A204.1 (cell line): ENCODE measurements around the gene ZNF281.

ENCODE experiments used
- FAIRE-seq: peaks from 2 replicates; lab custom pipeline; 2012; peaks lifted over from hg19 to GRCh38; lab: Jason Lieb, UNC

Gene ZNF281, protein sequence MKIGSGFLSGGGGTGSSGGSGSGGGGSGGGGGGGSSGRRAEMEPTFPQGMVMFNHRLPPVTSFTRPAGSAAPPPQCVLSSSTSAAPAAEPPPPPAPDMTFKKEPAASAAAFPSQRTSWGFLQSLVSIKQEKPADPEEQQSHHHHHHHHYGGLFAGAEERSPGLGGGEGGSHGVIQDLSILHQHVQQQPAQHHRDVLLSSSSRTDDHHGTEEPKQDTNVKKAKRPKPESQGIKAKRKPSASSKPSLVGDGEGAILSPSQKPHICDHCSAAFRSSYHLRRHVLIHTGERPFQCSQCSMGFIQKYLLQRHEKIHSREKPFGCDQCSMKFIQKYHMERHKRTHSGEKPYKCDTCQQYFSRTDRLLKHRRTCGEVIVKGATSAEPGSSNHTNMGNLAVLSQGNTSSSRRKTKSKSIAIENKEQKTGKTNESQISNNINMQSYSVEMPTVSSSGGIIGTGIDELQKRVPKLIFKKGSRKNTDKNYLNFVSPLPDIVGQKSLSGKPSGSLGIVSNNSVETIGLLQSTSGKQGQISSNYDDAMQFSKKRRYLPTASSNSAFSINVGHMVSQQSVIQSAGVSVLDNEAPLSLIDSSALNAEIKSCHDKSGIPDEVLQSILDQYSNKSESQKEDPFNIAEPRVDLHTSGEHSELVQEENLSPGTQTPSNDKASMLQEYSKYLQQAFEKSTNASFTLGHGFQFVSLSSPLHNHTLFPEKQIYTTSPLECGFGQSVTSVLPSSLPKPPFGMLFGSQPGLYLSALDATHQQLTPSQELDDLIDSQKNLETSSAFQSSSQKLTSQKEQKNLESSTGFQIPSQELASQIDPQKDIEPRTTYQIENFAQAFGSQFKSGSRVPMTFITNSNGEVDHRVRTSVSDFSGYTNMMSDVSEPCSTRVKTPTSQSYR

GRCh38 chr1:200409761-200410565, at the start of gene ZNF281:
Gene ZNF281, minus strand, starts transcription at chr1:200410036. Its CDS starts 331 bp downstream, at chr1:200409705.
- FAIRE-seq = no peak

DNA sequence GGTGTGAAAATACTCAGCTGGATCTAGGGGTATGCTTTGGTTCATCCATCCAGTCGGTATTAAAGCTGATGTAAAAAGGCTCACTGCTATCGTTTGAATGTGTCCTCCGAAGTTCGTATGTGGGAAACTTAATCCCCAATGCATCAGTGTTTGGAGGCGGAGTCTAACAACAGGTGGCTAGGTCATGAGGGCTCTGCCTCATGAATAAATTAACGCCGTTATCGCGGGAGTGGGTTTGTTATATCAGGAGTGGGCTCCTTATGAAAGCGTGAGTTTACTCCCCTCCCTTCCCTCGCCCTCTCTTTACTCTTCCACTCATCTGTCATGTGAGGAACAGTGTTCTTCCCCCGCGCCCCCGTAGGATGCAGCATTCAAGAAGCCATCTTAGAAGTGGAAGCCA, 48.9 kb upstream of the ZNF281 start:
- no peak for FAIRE-seq

DNA sequence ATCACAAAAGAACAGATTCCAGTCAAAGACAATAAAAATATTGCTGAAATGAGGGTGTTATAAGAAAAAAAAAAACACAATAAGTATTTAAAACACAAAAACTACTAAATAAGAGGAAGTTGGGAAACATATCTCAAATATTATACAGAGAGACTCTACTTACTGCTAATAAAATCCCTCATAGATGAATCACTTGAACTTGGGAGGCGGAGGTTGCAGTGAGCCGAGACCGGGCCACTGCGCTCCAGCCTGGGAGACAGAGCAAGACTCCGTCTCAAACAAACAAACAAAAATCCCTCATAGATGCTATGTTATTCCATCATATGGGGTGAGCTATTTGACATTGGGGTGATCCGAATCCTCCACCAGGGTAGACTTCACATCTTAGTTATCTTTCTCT, 48.0 kb upstream of the ZNF281 start:
- FAIRE-seq = no peak

DNA sequence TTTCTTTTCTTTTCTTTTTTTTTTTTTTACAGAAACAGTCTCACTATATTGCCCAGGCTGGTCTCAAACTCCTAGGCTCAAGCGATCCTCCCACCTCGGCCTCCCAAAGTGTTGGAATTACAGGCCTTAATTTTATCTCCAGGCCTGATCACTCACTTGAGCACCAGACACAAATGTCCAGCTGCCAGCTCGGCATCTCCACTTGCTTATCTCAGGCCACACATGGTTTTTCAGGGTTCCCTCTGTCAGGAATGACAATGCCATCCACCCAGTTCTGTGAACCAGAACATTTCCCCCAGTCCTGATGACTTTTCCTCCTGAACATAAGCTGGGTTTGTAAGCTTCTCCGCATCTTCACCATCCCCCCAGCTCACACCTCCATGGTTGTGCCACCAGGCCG, 44.6 kb upstream of the ZNF281 start:
- no peak for FAIRE-seq

DNA sequence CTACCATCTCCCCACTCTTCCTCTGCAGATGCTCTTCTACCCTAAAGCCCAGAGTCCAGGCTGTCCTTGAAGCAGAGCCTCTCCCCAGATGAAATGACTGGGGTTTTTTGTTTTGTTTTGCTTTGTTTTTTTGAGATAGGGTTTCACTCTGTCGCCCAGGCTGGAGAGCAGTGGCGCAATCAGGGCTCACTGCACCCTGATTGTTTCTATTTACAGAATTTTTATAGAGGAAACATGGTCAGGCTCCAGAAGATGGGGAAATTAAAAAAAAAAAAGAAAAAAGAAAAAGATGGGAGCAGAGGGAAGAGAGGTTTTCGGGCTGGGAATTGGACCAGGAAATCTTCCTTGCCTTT, 43.7 kb upstream of the ZNF281 start:
- no peak for FAIRE-seq

- no peak for FAIRE-seq
Observed at GRCh38 chr1:200452850-200453552, 43.2 kb upstream of the ZNF281 start.

- FAIRE-seq = no peak
Observed at GRCh38 chr1:200448034-200448762, 38.4 kb upstream of the ZNF281 start.

- no peak for FAIRE-seq
Observed at GRCh38 chr1:200445213-200445612, 35.4 kb upstream of the ZNF281 start.

GRCh38 chr1:200444478-200444877, 34.6 kb upstream of the ZNF281 start:
- FAIRE-seq = no peak

DNA sequence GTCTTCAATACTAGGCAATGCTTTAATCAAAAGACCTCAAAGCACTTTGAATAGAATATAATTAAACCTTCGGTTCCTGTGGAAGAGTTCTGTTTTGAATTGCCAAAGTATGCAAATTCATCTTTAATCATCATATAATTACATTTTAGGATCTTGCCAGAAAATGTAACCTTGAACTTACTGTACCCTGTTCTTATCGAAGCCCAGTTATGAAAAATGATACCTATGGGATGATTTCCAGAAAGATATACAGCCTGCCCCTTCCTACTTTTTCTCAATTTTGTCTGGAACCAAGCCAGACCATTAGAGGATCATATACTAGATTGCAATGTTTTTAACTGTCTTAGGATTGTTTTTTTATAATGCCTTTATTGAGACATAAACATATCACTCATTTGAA, 34.0 kb upstream of the ZNF281 start:
- FAIRE-seq = no peak

- FAIRE-seq = no peak
Observed at GRCh38 chr1:200442537-200443156, 32.8 kb upstream of the ZNF281 start.

GRCh38 chr1:200442023-200442422, 32.2 kb upstream of the ZNF281 start:
- no peak for FAIRE-seq

GRCh38 chr1:200438911-200439310, 29.1 kb upstream of the ZNF281 start:
- no peak for FAIRE-seq

GRCh38 chr1:200438413-200438812, 28.6 kb upstream of the ZNF281 start:
- FAIRE-seq = peak; percentile 94

DNA sequence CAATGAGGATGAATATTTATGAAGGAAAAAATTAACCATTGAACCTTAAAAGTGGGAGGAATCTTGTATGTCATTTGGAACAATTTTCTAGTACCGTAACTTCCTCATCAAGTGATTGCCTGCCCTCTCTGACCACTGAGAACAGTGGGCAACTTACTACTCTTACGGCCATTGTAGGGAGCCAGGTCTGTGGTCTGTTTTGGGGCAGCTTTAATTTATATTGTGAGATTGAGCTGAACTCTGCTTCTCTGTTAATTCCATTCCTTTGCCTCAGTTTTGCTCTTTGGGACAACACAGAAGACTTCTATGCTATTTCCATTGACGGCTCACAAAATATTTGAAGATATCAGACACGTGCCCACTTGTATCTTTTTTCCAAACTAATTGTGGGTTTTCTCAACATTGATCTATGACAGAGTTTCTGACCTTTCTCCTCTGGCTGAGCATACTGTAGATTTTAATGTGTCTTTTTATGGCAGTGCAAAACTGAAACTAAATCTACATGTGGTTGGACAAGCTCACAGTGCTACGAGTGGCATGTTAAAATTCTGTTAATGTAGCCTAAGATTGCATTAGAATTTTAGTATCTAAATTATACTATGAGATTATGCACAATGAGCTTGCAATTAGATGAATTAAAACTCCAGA, 27.8 kb upstream of the ZNF281 start:
- FAIRE-seq = no peak

DNA sequence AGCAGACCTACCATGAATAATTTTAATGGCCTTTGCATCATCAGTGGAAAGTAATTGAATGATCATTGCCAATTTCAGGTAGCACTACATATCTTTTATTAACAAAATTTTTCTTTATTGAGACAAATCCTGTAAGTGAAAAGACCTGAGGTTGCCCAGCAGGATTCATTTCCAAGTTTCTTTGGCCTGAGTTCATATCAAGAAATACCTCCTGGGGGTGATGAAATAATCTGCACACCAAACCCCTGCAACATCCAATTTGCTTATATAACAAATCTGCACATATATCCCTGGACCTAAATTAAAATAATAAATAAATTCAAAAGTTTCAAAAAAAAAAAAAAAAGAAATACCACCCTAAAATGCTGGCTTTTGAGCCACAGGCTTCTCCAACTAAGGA, 27.3 kb upstream of the ZNF281 start:
- no peak for FAIRE-seq

- no peak for FAIRE-seq
Observed at GRCh38 chr1:200436436-200436835, 26.6 kb upstream of the ZNF281 start.

- no peak for FAIRE-seq
Observed at GRCh38 chr1:200435200-200435780, 25.5 kb upstream of the ZNF281 start.

DNA sequence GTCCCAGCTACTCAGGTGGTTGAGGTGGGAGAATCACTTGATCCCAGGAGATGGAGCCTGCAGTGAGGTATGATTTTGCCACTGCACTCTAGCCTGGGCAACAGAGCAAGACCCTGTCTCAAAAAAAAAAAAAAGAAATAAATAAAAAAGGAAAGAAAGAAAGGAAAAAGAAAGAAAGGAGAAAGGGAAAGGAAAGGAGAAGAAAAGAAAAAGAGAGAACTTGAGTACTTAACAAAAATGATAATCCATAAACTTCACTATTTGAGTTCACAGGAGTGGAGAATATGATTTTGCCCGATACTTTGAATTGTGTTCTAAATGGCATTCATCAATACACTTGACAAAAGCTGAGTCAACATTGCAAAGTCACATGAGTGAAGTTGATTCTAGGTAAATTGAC, 23.8 kb upstream of the ZNF281 start:
- no peak for FAIRE-seq

DNA sequence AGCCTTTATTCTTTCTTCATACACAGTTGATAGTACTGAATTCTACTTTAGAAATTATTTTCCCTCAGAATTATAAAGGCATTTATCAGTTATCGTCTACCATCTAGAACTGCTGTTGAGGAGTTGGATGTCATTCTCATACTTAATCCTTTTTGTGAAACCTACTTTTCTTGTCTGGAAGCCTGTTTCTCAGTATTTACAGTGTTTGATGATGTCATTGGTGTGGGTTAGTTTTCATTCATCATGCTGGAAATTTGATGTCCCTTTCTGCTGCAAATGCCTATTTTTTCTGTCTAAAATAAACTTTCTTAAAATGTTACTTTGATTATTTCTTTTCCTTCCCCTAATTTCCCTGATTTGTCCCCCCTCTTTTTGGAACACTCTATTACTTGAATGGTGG, 22.8 kb upstream of the ZNF281 start:
- FAIRE-seq = no peak
